Suprapubic skin (tissue), 4 donors: ENCODE data around the gene ETV5.

Experiments
- POLR2A ChIP-seq, 2 donors: fragments of 450-650 bp; IDR thresholded peaks; one replicate each; pipeline ENCODE4 v1.6.1; 2017; ENCODE audit warnings: antibody characterized with exemption in 2 of 2, mild to moderate bottlenecking in 2 of 2, moderate library complexity in 2 of 2
- POLR2AphosphoS5 ChIP-seq, 3 donors: sonication (generic); formaldehyde crosslinking; IDR thresholded peaks; one replicate each; pipeline ENCODE4 v1.6.1; 2017; ENCODE audit warnings: antibody characterized with exemption in 3 of 3
- TF ChIP-seq, protein P1 (sequence below), 2 donors: fragments of 200-600 bp in 1 of 2; fragments of 450-650 bp in 1 of 2; sonication (generic) in 1 of 2; IDR thresholded peaks; one replicate each; pipeline ENCODE4 v1.5.1; 2016 to 2019; ENCODE audit warnings: antibody characterized with exemption in 2 of 2, mild to moderate bottlenecking in 1 of 2, moderate library complexity in 1 of 2

DNA sequence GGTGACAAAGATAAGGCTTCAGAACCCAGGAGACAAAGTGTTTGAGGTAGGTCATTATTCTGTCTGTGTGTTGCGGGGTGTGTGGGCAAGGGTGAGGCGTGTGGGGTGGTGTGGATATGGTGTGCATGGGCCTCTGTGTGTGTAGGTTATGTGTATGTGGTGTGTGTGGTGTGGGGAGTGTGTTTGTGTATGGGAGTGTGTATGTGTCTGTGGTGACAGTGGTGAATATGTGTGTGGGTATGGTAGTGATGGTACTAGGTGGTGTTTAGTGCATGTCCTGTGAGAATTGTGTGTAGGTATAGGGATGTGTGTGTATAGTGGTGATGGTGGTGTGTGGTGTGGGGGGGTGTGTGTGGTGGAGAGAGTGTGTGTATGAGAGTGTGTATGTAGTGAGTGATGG, 16.2 kb upstream of the ETV5 start:
- TF ChIP-seq POLR2A (IDR thresholded peaks at IDR 0.05) (no peak), POLR2AphosphoS5 (IDR thresholded peaks at IDR 0.05) (no peak)
- TF ChIP-seq, protein P1, sequence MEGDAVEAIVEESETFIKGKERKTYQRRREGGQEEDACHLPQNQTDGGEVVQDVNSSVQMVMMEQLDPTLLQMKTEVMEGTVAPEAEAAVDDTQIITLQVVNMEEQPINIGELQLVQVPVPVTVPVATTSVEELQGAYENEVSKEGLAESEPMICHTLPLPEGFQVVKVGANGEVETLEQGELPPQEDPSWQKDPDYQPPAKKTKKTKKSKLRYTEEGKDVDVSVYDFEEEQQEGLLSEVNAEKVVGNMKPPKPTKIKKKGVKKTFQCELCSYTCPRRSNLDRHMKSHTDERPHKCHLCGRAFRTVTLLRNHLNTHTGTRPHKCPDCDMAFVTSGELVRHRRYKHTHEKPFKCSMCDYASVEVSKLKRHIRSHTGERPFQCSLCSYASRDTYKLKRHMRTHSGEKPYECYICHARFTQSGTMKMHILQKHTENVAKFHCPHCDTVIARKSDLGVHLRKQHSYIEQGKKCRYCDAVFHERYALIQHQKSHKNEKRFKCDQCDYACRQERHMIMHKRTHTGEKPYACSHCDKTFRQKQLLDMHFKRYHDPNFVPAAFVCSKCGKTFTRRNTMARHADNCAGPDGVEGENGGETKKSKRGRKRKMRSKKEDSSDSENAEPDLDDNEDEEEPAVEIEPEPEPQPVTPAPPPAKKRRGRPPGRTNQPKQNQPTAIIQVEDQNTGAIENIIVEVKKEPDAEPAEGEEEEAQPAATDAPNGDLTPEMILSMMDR (IDR thresholded peaks at IDR 0.05) = no peak
